Smooth muscle cell (in vitro differentiated cells): ENCODE measurements around the gene LHFPL6. TPM values are rescaled to one million over a fixed set of nuclear protein-coding genes. Genes with fewer than 3 reads are reported as not detected.

Experiments
- DNase-seq: peaks from one replicate; lab custom pipeline; 2025; ENCODE audit not compliant: unreplicated experiment; lab: John Stamatoyannopoulos, UW
- H2AFZ ChIP-seq: fragments of 200-600 bp; sonication (generic); 2 replicates; pipeline ENCODE4 v1.6.0; 2016; ENCODE audit warnings: antibody characterized with exemption, low read depth, mild to moderate bottlenecking
- H3F3A ChIP-seq: fragments of 200-600 bp; sonication (generic); 2 replicates; pipeline ENCODE4 v1.6.0; 2017; ENCODE audit warnings: antibody characterized with exemption, low read depth
- H3K27ac ChIP-seq: fragments of 200-600 bp; sonication (generic); 2 replicates; pipeline ENCODE4 v1.5.1; 2016; ENCODE audit warnings: low read depth, mild to moderate bottlenecking
- H3K27me3 ChIP-seq: fragments of 200-600 bp; sonication (generic); 2 replicates; pipeline ENCODE4 v1.6.1; 2016; ENCODE audit warnings: low read depth, mild to moderate bottlenecking
- H3K36me3 ChIP-seq: fragments of 200-600 bp; sonication (generic); 2 replicates; pipeline ENCODE4 v1.5.1; 2016; ENCODE audit warnings: low read depth
- H3K4me1 ChIP-seq: fragments of 200-600 bp; sonication (generic); 2 replicates; pipeline ENCODE4 v1.5.1; 2016; ENCODE audit warnings: low read depth
- H3K4me2 ChIP-seq: fragments of 200-600 bp; sonication (generic); 2 replicates; pipeline ENCODE4 v1.6.0; 2016; ENCODE audit warnings: mild to moderate bottlenecking
- H3K4me3 ChIP-seq: fragments of 200-600 bp; sonication (generic); 2 replicates; pipeline ENCODE4 v1.5.1; 2016; ENCODE audit warnings: mild to moderate bottlenecking
- H3K79me2 ChIP-seq: fragments of 200-600 bp; sonication (generic); 2 replicates; pipeline ENCODE4 v1.6.0; 2016; ENCODE audit warnings: low read depth, mild to moderate bottlenecking
- H3K9ac ChIP-seq: fragments of 200-600 bp; sonication (generic); 2 replicates; pipeline ENCODE4 v1.6.0; 2016; ENCODE audit warnings: low read depth
- H3K9me3 ChIP-seq: fragments of 200-600 bp; sonication (generic); replicated peaks from 2 replicates; pipeline ENCODE4 v1.5.1; 2016; ENCODE audit warnings: low read depth
- H4K20me1 ChIP-seq: fragments of 200-600 bp; sonication (generic); 2 replicates; pipeline ENCODE4 v1.6.0; 2016; ENCODE audit warnings: low read depth
- WGBS: methylation state at CpG from one replicate; pipeline ENCODE4 v1.1.7; 2016; ENCODE audit warnings: low lambda C conversion rate; 5-methylcytosine and 5-hydroxymethylcytosine counted together
- polyA plus RNA-seq: library from polyadenylated mRNA; unstranded; fragments of >200 nt; fragmentation: Nextera tagmentation; extraction: Ambion mirVana; gene quantifications from 2 replicates; pipeline ENCODE4 v1.2.1, GENCODE V29; 2016
- total RNA-seq: library from RNA; depleted of rRNA; stranded (reverse); fragments of >200 nt; gene quantifications from 2 replicates; pipeline ENCODE4 v1.2.3, GENCODE V29; 2014
- TF ChIP-seq, protein P1 (sequence below): fragments of 200-600 bp; sonication (generic); IDR thresholded peaks from 2 replicates; pipeline ENCODE4 v1.5.1; 2017; ENCODE audit warnings: borderline replicate concordance, mild to moderate bottlenecking, antibody characterized with exemption; ENCODE audit not compliant: insufficient read depth, poor library complexity, severe bottlenecking

The LHFPL6 gene
- total and polyA plus RNA-seq, 2 experiments from 2014 or later: 24.7 to 43.6 TPM

- no peaks in the 10 kb centered on the region for H3K27me3 ChIP-seq
- no peak overlapping the region for H3K9ac ChIP-seq
- no peak overlapping the region for H3K4me3 ChIP-seq
- no peaks in the 10 kb centered on the region for H3K36me3 ChIP-seq
- H3K79me2 ChIP-seq: peaks cover 12% of the 10 kb centered on the region
- TF ChIP-seq, protein P1, sequence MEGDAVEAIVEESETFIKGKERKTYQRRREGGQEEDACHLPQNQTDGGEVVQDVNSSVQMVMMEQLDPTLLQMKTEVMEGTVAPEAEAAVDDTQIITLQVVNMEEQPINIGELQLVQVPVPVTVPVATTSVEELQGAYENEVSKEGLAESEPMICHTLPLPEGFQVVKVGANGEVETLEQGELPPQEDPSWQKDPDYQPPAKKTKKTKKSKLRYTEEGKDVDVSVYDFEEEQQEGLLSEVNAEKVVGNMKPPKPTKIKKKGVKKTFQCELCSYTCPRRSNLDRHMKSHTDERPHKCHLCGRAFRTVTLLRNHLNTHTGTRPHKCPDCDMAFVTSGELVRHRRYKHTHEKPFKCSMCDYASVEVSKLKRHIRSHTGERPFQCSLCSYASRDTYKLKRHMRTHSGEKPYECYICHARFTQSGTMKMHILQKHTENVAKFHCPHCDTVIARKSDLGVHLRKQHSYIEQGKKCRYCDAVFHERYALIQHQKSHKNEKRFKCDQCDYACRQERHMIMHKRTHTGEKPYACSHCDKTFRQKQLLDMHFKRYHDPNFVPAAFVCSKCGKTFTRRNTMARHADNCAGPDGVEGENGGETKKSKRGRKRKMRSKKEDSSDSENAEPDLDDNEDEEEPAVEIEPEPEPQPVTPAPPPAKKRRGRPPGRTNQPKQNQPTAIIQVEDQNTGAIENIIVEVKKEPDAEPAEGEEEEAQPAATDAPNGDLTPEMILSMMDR: no peak
- H3K27ac ChIP-seq: no peak overlapping the region
- WGBS: 85% methylated on average over 4 of the region's 4 CpGs
- H2AFZ ChIP-seq: no peak overlapping the region
- no peak for DNase-seq
- no peaks in the 10 kb centered on the region for H3K9me3 ChIP-seq
- no peaks in the 10 kb centered on the region for H3F3A ChIP-seq
- no peak overlapping the region for H3K4me2 ChIP-seq
- H4K20me1 ChIP-seq: no peaks in the 10 kb centered on the region
- H3K4me1 ChIP-seq: peaks cover 5% of the 10 kb centered on the region
These were observed 78.2 kb downstream of the LHFPL6 start for GRCh38 chr13:39524795-39525194.

- WGBS: 100% methylated on average over 4 of the region's 4 CpGs
- peaks cover 12% of the 10 kb centered on the region for H3K79me2 ChIP-seq
- no peaks in the 10 kb centered on the region for H3K27me3 ChIP-seq
These were observed 80.7 kb downstream of the LHFPL6 start for GRCh38 chr13:39522329-39522728.

GRCh38 chr13:39521701-39522100 is 81.3 kb downstream of the LHFPL6 start:
- Histone ChIP-seq H3K9ac (no peak overlapping the region), H3K4me1 (no peaks in the 10 kb centered on the region), H3K4me3 (no peak overlapping the region), H3K27ac (no peak overlapping the region), H3K27me3 (no peaks in the 10 kb centered on the region), H3K9me3 (no peaks in the 10 kb centered on the region), H3K36me3 (no peaks in the 10 kb centered on the region), H3F3A (no peaks in the 10 kb centered on the region), H3K4me2 (no peak overlapping the region), H3K79me2 (peaks cover 12% of the 10 kb centered on the region), H4K20me1 (no peaks in the 10 kb centered on the region), H2AFZ (no peak overlapping the region)
- TF ChIP-seq, protein P1: no peak
- DNase-seq: no peak
- WGBS: 98% methylated on average over 4 of the region's 4 CpGs

More at GRCh38 chr13:39522329-39522728, 80.7 kb downstream of the LHFPL6 start:
- Histone ChIP-seq H3K9me3 (no peaks in the 10 kb centered on the region), H3K4me1 (no peaks in the 10 kb centered on the region), H3K4me2 (no peak overlapping the region), H3K9ac (no peak overlapping the region), H2AFZ (no peak overlapping the region), H4K20me1 (no peaks in the 10 kb centered on the region), H3K36me3 (no peaks in the 10 kb centered on the region), H3F3A (no peaks in the 10 kb centered on the region), H3K27ac (no peak overlapping the region), H3K4me3 (no peak overlapping the region)
- TF ChIP-seq, protein P1: no peak
- no peak for DNase-seq

- no peak overlapping the region for H2AFZ ChIP-seq
- no peaks in the 10 kb centered on the region for H3F3A ChIP-seq
- TF ChIP-seq, protein P1: no peak
- H3K4me2 ChIP-seq: no peak overlapping the region
- H3K9me3 ChIP-seq: no peaks in the 10 kb centered on the region
- H3K9ac ChIP-seq: no peak overlapping the region
- H3K27ac ChIP-seq: no peak overlapping the region
- H3K36me3 ChIP-seq: no peaks in the 10 kb centered on the region
- WGBS: 44% methylated on average over 6 of the region's 6 CpGs
- peaks cover 16% of the 10 kb centered on the region for H3K4me1 ChIP-seq
- H3K4me3 ChIP-seq: no peak overlapping the region
- no peak for DNase-seq
- no peaks in the 10 kb centered on the region for H3K27me3 ChIP-seq
- peaks cover 8% of the 10 kb centered on the region for H4K20me1 ChIP-seq
- no peaks in the 10 kb centered on the region for H3K79me2 ChIP-seq
These were observed 86.9 kb downstream of the LHFPL6 start for GRCh38 chr13:39516096-39516495.
